Skeletal muscle tissue (tissue), 4 donors: ENCODE measurements around the gene TNS4. TPM values are rescaled to one million over a fixed set of nuclear protein-coding genes. Genes with fewer than 3 reads are reported as not detected.

Experiments
- H3K27ac ChIP-seq: one replicate; pipeline ENCODE4 v1.7.0; 2013; ENCODE audit warnings: mild to moderate bottlenecking, low read depth, low read length, inconsistent platforms
- H3K27me3 ChIP-seq, 3 donors: one replicate each; pipeline ENCODE4 v1.7.0; 2013; ENCODE audit warnings: low read length in 3 of 3; ENCODE audit not compliant: control insufficient read depth in 3 of 3, insufficient read depth in 3 of 3
- H3K36me3 ChIP-seq, 3 donors: one replicate each; pipeline ENCODE4 v1.7.0; 2013; ENCODE audit warnings: low read length in 3 of 3; ENCODE audit not compliant: control insufficient read depth in 3 of 3, insufficient read depth in 3 of 3
- H3K4me1 ChIP-seq, 3 donors: one replicate each; pipeline ENCODE4 v1.7.0; 2013; ENCODE audit warnings: low read length in 3 of 3, mild to moderate bottlenecking in 3 of 3; ENCODE audit not compliant: control insufficient read depth in 3 of 3, insufficient read depth in 3 of 3
- H3K4me3 ChIP-seq, 3 donors: one replicate each; pipeline ENCODE4 v1.7.0; 2013; ENCODE audit warnings: low read length in 3 of 3
- H3K9ac ChIP-seq, 3 donors: one replicate each; pipeline ENCODE4 v1.7.0; 2013; ENCODE audit warnings: low read length in 3 of 3, mild to moderate bottlenecking in 3 of 3, moderate library complexity in 2 of 3, low read depth in 1 of 3
- H3K9me3 ChIP-seq, 3 donors: one replicate each; pipeline ENCODE4 v1.7.0; 2013; ENCODE audit warnings: low read length in 3 of 3; ENCODE audit not compliant: control insufficient read depth in 3 of 3
- total RNA-seq: library from RNA; depleted of rRNA; stranded (reverse); fragments of >200 nt; gene quantifications from one replicate; pipeline ENCODE4 v1.2.3, GENCODE V29; 2014
- donor health status: Osteomylitis.

The TNS4 gene
- total RNA-seq, 1 donor from 2014 or later: not detected

GRCh38 chr17:40503154-40503553, 1.7 kb upstream of the TNS4 start:
- no peak overlapping the region for H3K9ac ChIP-seq
- H3K27me3 ChIP-seq: no peaks in the 10 kb centered on the region
- peaks cover 10 to 16% (median 15%) of the 10 kb centered on the region in 3 donors for H3K4me1 ChIP-seq
- no peaks in the 10 kb centered on the region for H3K36me3 ChIP-seq
- H3K4me3 ChIP-seq: no peak overlapping the region
- H3K27ac ChIP-seq: no peak overlapping the region
- no peaks in the 10 kb centered on the region for H3K9me3 ChIP-seq

- Histone ChIP-seq H3K27me3 (no peaks in the 10 kb centered on the region), H3K4me3 (no peak overlapping the region), H3K36me3 (no peaks in the 10 kb centered on the region), H3K9ac (no peak overlapping the region), H3K27ac (no peak overlapping the region), H3K9me3 (no peaks in the 10 kb centered on the region), H3K4me1 (peaks cover 10 to 18% (median 15%) of the 10 kb centered on the region in 3 donors)
Observed at GRCh38 chr17:40502716-40503115, 1.3 kb upstream of the TNS4 start.

GRCh38 chr17:40500709-40501108, 714 bp downstream of the TNS4 start:
- H3K36me3 ChIP-seq: no peaks in the 10 kb centered on the region
- H3K27me3 ChIP-seq: no peaks in the 10 kb centered on the region
- no peaks in the 10 kb centered on the region for H3K9me3 ChIP-seq
- H3K4me1 ChIP-seq: peaks cover 10 to 18% (median 15%) of the 10 kb centered on the region in 3 donors
- no peak overlapping the region for H3K4me3 ChIP-seq
- H3K9ac ChIP-seq: peak overlapping the region in 1 of 3 donors; percentile 69
- H3K27ac ChIP-seq: no peak overlapping the region

- no peak overlapping the region for H3K27ac ChIP-seq
Observed at GRCh38 chr17:40500190-40500589, 1.2 kb downstream of the TNS4 start.

GRCh38 chr17:40499551-40500189, 1.8 kb downstream of the TNS4 start:
- Histone ChIP-seq H3K27ac (no peak overlapping the region), H3K9ac (peak overlapping the region; percentile 32 to 69 (median 40))

More at GRCh38 chr17:40500190-40500589, 1.2 kb downstream of the TNS4 start:
- Histone ChIP-seq H3K9ac (peak overlapping the region in 2 of 3 donors; percentile 40 to 69), H3K27me3 (no peaks in the 10 kb centered on the region), H3K36me3 (no peaks in the 10 kb centered on the region), H3K9me3 (no peaks in the 10 kb centered on the region), H3K4me3 (no peak overlapping the region), H3K4me1 (peaks cover 10 to 18% (median 15%) of the 10 kb centered on the region in 3 donors)

DNA sequence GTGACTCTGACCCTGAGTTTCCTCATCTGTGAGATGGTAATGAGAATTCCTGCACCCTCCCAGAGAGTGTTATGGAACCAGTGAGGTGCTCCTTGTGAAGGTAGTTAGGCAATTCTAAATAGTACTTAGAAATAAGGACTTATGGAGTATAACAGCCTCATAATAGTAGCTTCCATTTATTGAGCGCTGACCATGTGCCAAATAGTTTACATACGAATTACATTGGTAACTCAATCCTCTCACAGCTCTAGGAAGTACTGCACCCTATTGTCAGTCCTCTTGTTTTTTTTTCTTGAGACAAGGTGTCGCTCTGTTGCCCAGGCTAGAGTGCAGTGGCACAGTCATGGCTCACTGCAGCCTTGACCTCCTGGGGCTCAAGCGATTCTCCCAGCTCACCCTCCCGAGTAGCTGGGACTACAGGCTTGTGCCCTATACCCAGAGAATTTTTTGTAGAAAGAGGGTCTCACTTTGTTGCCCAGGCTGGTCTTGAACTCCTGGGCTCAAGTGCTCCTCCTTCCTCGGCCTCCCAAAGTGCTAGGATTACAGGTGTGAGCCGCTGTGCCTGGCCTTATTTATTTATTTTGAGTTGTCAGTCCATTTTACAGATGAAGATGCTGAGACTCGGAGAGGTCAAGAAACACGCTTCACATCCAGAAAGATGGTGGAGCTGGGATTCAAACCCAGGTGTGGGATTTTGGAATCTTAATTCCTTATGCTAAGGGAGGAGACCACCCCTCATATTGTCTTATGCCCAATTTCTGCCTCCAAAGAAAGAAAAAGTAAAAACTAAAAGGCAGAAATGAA, 2.9 kb downstream of the TNS4 start:
- no peaks in the 10 kb centered on the region for H3K27me3 ChIP-seq
- no peaks in the 10 kb centered on the region for H3K9me3 ChIP-seq
- peaks cover 10 to 18% (median 15%) of the 10 kb centered on the region in 3 donors for H3K4me1 ChIP-seq
- H3K36me3 ChIP-seq: no peaks in the 10 kb centered on the region
- H3K9ac ChIP-seq: no peak overlapping the region
- H3K27ac ChIP-seq: no peak overlapping the region
- no peak overlapping the region for H3K4me3 ChIP-seq

More at GRCh38 chr17:40499551-40500189, 1.8 kb downstream of the TNS4 start:
- Histone ChIP-seq H3K27me3 (no peaks in the 10 kb centered on the region), H3K9me3 (no peaks in the 10 kb centered on the region), H3K4me1 (peaks cover 10 to 18% (median 15%) of the 10 kb centered on the region in 3 donors), H3K4me3 (peak overlapping the region; percentile 28 to 56 (median 38)), H3K36me3 (no peaks in the 10 kb centered on the region)

- no peak overlapping the region for H3K27ac ChIP-seq
- peaks cover 10 to 18% (median 15%) of the 10 kb centered on the region in 3 donors for H3K4me1 ChIP-seq
- no peak overlapping the region for H3K4me3 ChIP-seq
- no peaks in the 10 kb centered on the region for H3K27me3 ChIP-seq
- H3K9ac ChIP-seq: no peak overlapping the region
- H3K36me3 ChIP-seq: no peaks in the 10 kb centered on the region
- no peaks in the 10 kb centered on the region for H3K9me3 ChIP-seq
Observed at GRCh38 chr17:40497695-40498094, 3.7 kb downstream of the TNS4 start.

DNA sequence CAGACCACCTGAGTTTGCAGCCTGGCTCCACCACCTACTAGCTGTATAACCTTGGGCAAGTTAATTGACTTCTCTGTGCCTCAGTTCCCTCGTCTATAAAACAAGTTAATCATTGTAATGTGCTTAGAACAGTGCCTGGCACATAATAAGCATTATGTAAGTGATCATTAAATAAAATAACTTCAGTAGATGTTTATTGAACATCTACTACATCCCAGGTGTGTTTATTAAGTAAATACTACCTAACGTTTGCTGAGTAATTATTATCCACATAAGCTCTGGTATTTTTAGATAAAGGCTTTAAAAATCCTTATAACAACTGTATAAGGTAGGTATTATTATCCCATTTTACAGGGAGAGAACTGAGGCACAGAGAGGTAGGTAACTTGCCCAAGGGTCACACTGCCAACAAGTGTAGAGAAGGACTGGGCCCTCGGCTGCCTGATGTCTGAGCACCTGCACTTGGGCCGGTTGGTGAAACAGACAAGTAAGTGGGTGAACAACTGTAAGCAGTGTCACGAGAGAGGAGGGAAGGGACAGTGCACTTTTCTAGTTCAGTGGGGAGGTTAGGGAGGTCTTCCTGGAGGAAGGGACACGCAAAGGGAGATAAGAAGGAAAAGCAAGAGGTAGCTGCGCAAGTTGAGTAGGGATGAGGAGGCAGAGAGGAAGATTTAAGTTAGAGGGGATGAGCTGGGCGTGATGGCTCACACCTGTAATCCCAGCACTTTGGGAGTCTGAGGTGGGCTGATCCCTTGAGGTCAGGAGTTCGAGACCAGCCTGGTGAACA, 4.6 kb downstream of the TNS4 start:
- Histone ChIP-seq H3K9me3 (no peaks in the 10 kb centered on the region), H3K9ac (no peak overlapping the region), H3K27ac (no peak overlapping the region), H3K4me3 (no peak overlapping the region), H3K4me1 (peaks cover 10 to 18% (median 15%) of the 10 kb centered on the region in 3 donors), H3K36me3 (no peaks in the 10 kb centered on the region), H3K27me3 (no peaks in the 10 kb centered on the region)

DNA sequence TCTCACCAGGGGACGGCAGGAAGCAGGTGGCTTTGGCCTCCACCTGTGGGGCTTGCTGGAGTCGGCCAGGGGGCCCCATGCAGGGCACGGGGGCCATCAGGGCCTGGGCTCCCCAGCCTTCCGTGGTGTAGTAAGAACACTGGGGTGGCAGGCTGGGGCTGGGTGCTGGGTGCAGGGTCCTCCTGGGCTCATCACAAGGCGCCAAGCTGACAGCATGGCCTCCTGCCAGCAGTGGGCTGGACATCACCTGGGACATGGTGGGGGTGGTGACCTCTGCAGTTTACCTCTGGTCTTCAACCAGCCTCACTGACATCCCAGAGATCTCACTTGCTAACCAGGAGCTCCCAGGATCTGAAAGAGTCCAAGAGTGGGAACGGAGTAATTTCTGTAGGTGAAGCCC, 5.3 kb downstream of the TNS4 start:
- H3K9me3 ChIP-seq: no peaks in the 10 kb centered on the region
- H3K27me3 ChIP-seq: no peaks in the 10 kb centered on the region
- no peak overlapping the region for H3K4me3 ChIP-seq
- no peaks in the 10 kb centered on the region for H3K36me3 ChIP-seq
- H3K4me1 ChIP-seq: peaks cover 10 to 18% (median 15%) of the 10 kb centered on the region in 3 donors
- H3K9ac ChIP-seq: no peak overlapping the region
- no peak overlapping the region for H3K27ac ChIP-seq
